GM23248 (cell line): ENCODE measurements around the gene ALKBH4.

Experiments
- EZH2 ChIP-seq: fragments of 200-600 bp; sonication (generic); IDR thresholded peaks from 2 replicates; pipeline ENCODE4 v1.6.1; 2018; ENCODE audit warnings: antibody characterized with exemption, mild to moderate bottlenecking; ENCODE audit not compliant: insufficient read depth, poor library complexity, severe bottlenecking
- EZH2phosphoT487 ChIP-seq: fragments of 200-600 bp; sonication (generic); IDR thresholded peaks from 2 replicates; pipeline ENCODE4 v1.6.1; 2018; ENCODE audit warnings: antibody characterized with exemption, moderate library complexity, mild to moderate bottlenecking, low read depth; ENCODE audit not compliant: insufficient read depth

GRCh38 chr7:102469972-102470825 is 5.5 kb upstream of the ALKBH4 start:
- no peak for TF ChIP-seq EZH2
- no peak for TF ChIP-seq EZH2phosphoT487
